Nephron (organoid): ENCODE data around the gene IRF5.

Source experiments
- H3K27ac Mint-ChIP-seq, 3 experiments: 2 replicates each; pipeline ENCODE4 v1.8.0; 2020; ENCODE audit warnings: mixed read lengths in 3 of 3, mild to moderate bottlenecking in 2 of 3, moderate library complexity in 1 of 3
- H3K27me3 Mint-ChIP-seq: 2 replicates; pipeline ENCODE4 v1.8.0; 2021; ENCODE audit warnings: low read depth, mild to moderate bottlenecking, moderate library complexity, mixed read lengths
- H3K36me3 Mint-ChIP-seq: 2 replicates; pipeline ENCODE4 v1.8.0; 2020; ENCODE audit warnings: low read depth, mixed read lengths
- H3K4me1 Mint-ChIP-seq: 2 replicates; pipeline ENCODE4 v1.8.0; 2020; ENCODE audit warnings: mixed read lengths
- H3K4me3 Mint-ChIP-seq, 3 experiments: 2 replicates each; pipeline ENCODE4 v1.8.0; 2020; ENCODE audit warnings: mild to moderate bottlenecking in 3 of 3, mixed read lengths in 3 of 3, moderate library complexity in 2 of 3
- H3K9me3 Mint-ChIP-seq: 2 replicates; pipeline ENCODE4 v1.8.0; 2020; ENCODE audit warnings: mixed read lengths
- TF ChIP-seq, protein P1 (sequence below), 3 experiments: fragments of 200-600 bp; sonication (generic); IDR thresholded peaks; one replicate each; pipeline ENCODE4 v1.5.0; 2021; ENCODE audit warnings: antibody characterized with exemption in 3 of 3; ENCODE audit not compliant: unreplicated experiment in 3 of 3

Gene IRF5

DNA sequence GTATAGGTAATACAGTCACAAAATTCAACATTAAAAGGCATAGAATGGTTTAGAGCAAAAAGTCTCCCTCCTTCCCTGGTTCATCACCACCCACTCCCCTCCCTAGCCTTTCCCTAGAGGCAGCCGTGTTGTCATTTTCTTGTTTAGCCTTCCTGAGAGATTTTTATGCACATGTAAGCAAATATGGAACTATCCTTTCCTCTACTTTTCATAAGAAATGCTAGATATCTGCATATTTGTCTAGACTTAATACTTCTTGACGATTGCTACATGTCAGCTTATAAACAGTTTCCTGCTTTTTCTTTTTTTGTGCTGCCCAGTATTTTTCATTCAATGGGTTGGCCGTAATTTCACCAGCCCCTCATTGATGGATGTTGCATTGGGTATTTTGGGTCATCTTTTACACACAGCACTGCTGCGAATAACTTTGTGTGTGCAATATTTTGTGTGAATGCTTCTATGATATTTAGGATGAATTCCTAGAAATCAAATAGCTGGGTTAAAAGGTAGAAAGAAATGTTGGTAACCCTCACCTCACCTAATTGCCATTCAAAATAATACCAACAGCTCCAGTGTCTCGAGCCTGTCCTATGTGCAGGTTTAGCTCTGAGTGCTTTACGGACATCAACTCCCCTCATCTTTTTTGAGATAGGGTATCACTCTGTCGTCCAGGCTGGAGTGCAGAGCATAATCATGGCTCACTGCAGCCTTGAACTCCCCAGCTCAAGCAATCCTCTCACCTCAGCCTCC, 6.9 kb downstream of the IRF5 start:
- Mint-ChIP-seq H3K36me3 (no peaks in the 10 kb centered on the region), H3K27me3 (peaks cover 33% of the 10 kb centered on the region), H3K4me1 (no peaks in the 10 kb centered on the region), H3K9me3 (no peaks in the 10 kb centered on the region), H3K4me3 (no peak overlapping the region), H3K27ac (no peak overlapping the region)
- TF ChIP-seq, protein P1, sequence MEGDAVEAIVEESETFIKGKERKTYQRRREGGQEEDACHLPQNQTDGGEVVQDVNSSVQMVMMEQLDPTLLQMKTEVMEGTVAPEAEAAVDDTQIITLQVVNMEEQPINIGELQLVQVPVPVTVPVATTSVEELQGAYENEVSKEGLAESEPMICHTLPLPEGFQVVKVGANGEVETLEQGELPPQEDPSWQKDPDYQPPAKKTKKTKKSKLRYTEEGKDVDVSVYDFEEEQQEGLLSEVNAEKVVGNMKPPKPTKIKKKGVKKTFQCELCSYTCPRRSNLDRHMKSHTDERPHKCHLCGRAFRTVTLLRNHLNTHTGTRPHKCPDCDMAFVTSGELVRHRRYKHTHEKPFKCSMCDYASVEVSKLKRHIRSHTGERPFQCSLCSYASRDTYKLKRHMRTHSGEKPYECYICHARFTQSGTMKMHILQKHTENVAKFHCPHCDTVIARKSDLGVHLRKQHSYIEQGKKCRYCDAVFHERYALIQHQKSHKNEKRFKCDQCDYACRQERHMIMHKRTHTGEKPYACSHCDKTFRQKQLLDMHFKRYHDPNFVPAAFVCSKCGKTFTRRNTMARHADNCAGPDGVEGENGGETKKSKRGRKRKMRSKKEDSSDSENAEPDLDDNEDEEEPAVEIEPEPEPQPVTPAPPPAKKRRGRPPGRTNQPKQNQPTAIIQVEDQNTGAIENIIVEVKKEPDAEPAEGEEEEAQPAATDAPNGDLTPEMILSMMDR (IDR thresholded peaks at IDR 0.05; ENCODE audit: unreplicated experiment in 3 of 3), result no peak

DNA sequence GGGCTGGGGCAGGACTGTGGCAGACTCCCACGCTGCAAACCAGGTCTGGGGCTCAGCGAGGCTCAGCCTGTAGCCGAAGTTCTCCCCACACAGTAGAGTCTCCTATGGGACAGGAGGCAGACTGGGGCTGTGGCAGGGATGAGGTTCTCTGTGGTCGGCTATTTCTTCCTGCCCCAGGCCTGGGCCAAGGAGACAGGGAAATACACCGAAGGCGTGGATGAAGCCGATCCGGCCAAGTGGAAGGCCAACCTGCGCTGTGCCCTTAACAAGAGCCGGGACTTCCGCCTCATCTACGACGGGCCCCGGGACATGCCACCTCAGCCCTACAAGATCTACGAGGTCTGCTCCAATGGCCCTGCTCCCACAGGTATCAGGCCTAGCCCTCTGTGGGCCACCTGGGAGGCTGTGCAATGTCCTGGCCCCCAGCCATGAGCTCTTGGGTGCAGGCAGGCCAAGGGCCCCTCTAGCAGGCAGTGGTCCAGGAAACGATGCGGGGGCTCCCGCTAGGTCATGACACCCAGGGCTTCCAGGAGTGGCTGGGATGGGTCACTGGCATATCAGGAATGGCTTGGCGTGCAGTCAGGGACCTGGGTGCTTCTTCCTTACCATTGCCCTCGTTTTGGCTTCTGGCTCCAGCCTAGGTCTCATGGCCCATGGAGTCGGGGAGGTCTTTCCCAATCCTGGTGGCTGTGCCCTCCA, 8.1 kb downstream of the IRF5 start:
- Mint-ChIP-seq H3K36me3 (peaks cover under 1% of the 10 kb centered on the region), H3K9me3 (no peaks in the 10 kb centered on the region), H3K27me3 (peaks cover 21% of the 10 kb centered on the region), H3K27ac (no peak overlapping the region), H3K4me3 (no peak overlapping the region), H3K4me1 (no peaks in the 10 kb centered on the region)
- TF ChIP-seq, protein P1 (IDR thresholded peaks at IDR 0.05; ENCODE audit: unreplicated experiment in 3 of 3), result no peak

DNA sequence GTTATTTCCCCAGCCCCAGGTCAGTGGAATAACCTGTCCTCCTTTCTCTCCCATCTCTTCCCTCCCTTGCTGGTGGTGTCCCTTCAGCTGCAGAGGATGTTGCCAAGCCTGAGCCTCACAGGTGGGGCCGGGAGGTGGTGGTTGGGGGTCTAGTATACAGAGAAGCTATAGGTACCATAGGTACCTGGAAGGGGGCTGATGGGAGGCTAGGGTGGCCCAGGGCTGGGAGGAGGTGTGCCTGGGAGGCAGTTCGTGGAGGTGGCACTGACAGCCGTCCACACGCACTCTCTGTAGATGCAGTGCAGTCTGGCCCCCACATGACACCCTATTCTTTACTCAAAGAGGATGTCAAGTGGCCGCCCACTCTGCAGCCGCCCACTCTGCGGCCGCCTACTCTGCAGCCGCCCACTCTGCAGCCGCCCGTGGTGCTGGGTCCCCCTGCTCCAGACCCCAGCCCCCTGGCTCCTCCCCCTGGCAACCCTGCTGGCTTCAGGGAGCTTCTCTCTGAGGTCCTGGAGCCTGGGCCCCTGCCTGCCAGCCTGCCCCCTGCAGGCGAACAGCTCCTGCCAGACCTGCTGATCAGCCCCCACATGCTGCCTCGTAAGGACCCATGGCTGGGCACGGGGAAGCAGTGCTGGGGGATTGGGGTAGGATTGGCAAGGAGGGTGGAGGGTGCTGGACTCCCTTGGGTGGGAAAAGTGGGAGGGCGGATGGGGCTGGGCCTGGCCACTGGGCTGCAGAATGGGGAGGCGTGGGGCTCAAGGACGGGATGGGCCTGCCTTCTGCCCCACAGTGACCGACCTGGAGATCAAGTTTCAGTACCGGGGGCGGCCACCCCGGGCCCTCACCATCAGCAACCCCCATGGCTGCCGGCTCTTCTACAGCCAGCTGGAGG, 9.5 kb downstream of the IRF5 start:
- Mint-ChIP-seq H3K9me3 (no peaks in the 10 kb centered on the region), H3K27me3 (peaks cover 11% of the 10 kb centered on the region), H3K4me3 (no peak overlapping the region), H3K36me3 (peaks cover 11% of the 10 kb centered on the region), H3K27ac (no peak overlapping the region), H3K4me1 (no peaks in the 10 kb centered on the region)
- TF ChIP-seq, protein P1 (IDR thresholded peaks at IDR 0.05; ENCODE audit: unreplicated experiment in 3 of 3), result no peak

DNA sequence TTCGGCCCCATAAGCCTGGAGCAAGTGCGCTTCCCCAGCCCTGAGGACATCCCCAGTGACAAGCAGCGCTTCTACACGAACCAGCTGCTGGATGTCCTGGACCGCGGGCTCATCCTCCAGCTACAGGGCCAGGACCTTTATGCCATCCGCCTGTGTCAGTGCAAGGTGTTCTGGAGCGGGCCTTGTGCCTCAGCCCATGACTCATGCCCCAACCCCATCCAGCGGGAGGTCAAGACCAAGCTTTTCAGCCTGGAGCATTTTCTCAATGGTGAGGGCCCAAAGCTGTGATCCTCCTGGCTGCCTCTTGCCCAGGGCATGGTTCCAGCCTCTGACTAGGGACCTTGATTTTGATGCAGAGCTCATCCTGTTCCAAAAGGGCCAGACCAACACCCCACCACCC, 10.1 kb downstream of the IRF5 start:
- Mint-ChIP-seq H3K27ac (no peak overlapping the region), H3K9me3 (no peaks in the 10 kb centered on the region), H3K4me1 (no peaks in the 10 kb centered on the region), H3K27me3 (peaks cover 11% of the 10 kb centered on the region), H3K4me3 (no peak overlapping the region), H3K36me3 (peaks cover 16% of the 10 kb centered on the region)
- TF ChIP-seq, protein P1 (IDR thresholded peaks at IDR 0.05; ENCODE audit: unreplicated experiment in 3 of 3), result no peak

DNA sequence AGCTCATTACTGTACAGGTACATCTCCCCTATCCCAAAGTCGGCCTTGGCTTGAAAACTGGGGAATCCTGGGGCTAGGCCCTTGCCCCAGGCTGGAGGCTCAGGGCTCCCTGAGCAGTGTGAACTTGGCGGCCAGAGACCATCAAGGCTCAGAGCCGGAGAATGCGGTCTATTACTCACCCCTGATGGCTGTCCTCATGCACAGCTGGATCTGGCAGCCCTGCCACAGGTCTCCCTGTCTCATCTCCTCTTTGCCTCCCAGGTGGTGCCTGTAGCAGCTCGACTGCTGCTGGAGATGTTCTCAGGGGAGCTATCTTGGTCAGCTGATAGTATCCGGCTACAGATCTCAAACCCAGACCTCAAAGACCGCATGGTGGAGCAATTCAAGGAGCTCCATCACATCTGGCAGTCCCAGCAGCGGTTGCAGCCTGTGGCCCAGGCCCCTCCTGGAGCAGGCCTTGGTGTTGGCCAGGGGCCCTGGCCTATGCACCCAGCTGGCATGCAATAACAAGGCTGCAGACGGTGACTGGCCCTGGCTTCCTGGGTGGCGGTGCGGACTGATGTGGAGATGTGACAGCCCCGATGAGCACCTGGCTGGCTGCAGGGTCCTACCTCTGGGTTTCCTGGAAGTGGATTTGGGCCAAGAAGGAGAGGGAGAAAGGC, 10.7 kb downstream of the IRF5 start:
- peaks cover 11% of the 10 kb centered on the region for H3K27me3 Mint-ChIP-seq
- peaks cover 21% of the 10 kb centered on the region for H3K36me3 Mint-ChIP-seq
- H3K4me3 Mint-ChIP-seq, result no peak overlapping the region
- no peak overlapping the region for H3K27ac Mint-ChIP-seq
- H3K4me1 Mint-ChIP-seq, result no peaks in the 10 kb centered on the region
- no peaks in the 10 kb centered on the region for H3K9me3 Mint-ChIP-seq
- TF ChIP-seq, protein P1 (IDR thresholded peaks at IDR 0.05; ENCODE audit: unreplicated experiment in 3 of 3), result no peak
